ENCODE measurements around the gene GANAB.
"Not testable (repeated sequence)": the region's sequence is repeated elsewhere in the genome, so short reads cannot be mapped to it uniquely, and the experiment has no call there.

Gene GANAB

DNA sequence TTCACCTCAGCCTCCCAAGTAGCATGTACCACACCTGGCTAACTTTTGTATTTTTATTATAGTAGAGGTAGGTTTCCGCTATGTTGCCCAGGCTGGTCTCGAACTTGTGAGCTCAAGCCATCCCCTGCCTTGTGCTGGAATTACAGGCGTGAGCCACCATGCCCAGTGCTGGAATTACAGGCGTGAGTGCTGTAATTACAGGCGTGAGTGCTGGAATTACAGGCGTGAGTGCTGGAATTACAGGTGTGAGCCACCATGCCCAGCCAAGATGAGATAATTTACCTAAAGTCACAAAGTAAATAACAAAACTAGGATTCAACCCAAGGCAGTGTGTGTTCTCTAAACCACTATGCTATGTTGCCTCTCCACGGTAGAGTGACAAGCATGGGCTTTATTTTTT lies 36.1 kb upstream of the GANAB start:
- TF ChIP-seq, protein P1, sequence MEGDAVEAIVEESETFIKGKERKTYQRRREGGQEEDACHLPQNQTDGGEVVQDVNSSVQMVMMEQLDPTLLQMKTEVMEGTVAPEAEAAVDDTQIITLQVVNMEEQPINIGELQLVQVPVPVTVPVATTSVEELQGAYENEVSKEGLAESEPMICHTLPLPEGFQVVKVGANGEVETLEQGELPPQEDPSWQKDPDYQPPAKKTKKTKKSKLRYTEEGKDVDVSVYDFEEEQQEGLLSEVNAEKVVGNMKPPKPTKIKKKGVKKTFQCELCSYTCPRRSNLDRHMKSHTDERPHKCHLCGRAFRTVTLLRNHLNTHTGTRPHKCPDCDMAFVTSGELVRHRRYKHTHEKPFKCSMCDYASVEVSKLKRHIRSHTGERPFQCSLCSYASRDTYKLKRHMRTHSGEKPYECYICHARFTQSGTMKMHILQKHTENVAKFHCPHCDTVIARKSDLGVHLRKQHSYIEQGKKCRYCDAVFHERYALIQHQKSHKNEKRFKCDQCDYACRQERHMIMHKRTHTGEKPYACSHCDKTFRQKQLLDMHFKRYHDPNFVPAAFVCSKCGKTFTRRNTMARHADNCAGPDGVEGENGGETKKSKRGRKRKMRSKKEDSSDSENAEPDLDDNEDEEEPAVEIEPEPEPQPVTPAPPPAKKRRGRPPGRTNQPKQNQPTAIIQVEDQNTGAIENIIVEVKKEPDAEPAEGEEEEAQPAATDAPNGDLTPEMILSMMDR (conservative IDR thresholded peaks at IDR 0.05; ENCODE audit: low read depth, low read length), result no peak
- no peak for DNase-seq (ENCODE audit: low read depth)
- no peak overlapping the region for H3K4me3 ChIP-seq (ENCODE audit: low read depth, low read length)

DNA sequence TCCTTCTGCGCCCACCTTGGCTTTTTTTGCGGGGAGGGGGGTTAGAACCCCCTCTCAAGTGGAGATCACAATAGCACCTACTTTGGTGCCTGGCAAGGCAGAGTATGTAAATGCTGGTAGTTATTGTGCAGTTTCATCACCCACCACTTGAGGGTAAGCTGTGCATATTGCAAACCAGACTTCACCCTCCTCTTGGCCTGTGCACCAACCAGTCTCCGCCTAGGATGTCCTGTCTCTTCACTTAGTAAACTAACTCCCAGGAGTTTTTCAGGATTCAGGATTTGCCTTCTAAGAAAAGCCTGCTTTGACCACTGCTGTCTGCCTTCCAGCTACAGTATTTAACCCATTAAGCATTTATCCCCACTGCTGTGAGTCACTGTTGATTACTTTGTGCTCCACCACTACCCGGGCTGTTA lies 34.4 kb upstream of the GANAB start:
- DNase-seq (ENCODE audit: low read depth), result peak; percentile 90

DNA sequence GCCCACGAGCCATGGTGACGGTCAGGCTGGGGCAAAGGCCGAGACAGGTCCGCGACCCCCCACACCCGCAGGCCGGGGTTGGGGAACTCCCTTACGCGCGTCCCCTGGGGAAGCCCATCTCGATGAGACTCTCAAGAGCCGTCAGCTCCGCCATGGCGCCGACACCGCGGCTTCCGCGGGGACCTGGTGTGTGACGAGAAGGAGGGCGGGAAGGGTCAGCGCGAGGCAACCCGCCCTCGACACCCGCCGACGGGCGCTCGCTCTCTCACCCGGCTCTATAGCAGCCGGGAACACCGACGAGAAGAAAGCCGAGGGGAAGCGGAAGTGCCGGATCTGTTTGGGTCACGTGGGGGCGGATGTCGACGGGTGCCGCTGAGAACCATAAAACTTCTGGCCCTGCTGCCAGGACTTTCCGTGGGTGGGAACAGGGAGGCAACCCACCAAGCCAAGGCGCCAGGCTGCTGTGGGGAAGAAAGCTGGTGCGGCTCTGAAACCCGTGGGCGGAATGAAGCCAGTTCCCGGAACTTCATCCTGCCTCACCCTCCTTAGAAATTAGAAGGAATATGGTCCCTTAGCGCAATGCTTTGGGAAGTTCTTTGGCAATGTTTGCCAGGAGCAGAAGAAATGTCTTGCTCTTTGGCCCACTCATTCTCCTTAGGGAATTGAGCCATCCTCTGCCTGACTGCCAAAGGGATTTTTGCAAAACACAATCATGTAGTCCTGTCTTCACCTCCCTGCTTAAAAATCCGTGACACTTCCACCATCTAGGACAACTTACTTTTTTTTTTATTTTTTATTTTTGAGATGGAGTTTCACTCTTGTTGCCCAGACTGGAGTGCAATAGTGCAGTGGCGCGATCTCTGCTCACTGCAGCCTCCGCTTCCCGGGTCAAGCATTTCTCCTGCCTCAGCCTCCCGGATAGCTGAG lies 32.6 kb upstream of the GANAB start, which contains the start of gene UBXN1:
TSS of gene UBXN1 (minus strand) at position 304 of the 927 bp plus-strand sequence. CDS start at position 154, 150 bp downstream.
- H3K4me3 ChIP-seq (ENCODE audit: low read depth, low read length), result peak within 1 kb of the TSS; percentile 96
- TF ChIP-seq, protein P1 (conservative IDR thresholded peaks at IDR 0.05; ENCODE audit: low read depth, low read length), result no peak
- DNase-seq (ENCODE audit: low read depth), result peak; percentile 91

More for the DNA sequence above, 34.4 kb upstream of the GANAB start:
- TF ChIP-seq, protein P1 (conservative IDR thresholded peaks at IDR 0.05; ENCODE audit: low read depth, low read length), result peak; percentile 70
- no peak overlapping the region for H3K4me3 ChIP-seq (ENCODE audit: low read depth, low read length)

DNA sequence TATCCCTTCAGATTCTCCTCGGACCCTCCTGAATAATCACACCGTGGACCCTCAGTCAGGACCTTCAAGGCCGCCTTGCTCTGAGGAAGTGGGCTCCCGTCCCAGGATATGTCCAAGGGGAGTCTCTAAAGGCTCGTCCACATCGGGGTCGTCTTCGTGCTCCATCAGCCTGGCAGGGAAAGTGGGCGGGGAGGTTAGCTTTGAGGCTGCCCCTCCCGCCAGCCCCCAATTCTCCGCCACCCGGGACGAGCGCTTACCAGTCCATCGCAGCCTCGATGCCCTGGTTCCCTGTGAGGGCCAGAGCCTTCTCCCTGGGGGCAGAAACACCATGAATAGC lies 32.0 kb upstream of the GANAB start:
- TF ChIP-seq, protein P1 (conservative IDR thresholded peaks at IDR 0.05; ENCODE audit: low read depth, low read length), result no peak
- H3K4me3 ChIP-seq (ENCODE audit: low read depth, low read length), result peak overlapping the region; percentile 96
- no peak for DNase-seq (ENCODE audit: low read depth)

DNA sequence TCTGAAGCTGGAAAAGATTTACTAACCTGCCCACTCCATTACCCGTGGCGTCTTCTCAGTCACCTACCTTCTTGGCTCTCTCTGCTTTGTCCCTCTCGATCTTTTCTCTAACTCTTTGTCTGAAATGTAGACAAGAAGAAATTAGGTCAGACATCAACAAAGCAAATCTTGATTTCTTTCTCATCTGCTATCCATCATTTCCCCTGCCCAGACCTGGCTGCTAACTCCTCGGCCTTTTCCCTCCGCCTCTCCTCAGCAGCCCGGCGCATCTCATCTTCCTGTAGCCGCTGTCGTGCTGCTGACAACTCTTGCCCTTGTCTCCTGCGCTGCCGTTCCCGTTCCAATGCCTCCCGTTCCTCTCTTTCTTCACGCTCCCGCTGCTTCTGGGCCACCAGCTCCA lies 31.3 kb upstream of the GANAB start:
- peak overlapping the region; percentile 96 for H3K4me3 ChIP-seq (ENCODE audit: low read depth, low read length)
- no peak for DNase-seq (ENCODE audit: low read depth)
- TF ChIP-seq, protein P1 (conservative IDR thresholded peaks at IDR 0.05; ENCODE audit: low read depth, low read length), result no peak

DNA sequence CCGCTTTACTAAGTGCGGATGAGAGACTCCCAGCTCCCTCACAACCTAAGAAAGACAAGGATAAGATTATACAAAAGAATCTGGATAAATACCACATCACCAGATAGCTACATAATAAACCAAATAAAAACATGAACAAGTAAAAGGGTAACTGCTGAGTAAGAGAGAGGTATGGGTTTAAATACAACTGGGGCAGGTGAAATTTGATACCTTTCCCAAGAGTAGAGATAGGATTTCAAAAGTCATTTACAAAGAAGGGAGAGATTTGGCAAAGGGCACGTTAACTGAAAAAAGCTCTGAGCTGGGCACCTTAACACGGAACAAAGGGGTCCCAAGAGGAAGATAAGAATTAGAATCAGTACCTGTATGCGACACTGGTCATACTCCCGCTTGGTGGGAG lies 30.7 kb upstream of the GANAB start:
- peak overlapping the region; percentile 5 for H3K4me3 ChIP-seq (ENCODE audit: low read depth, low read length)
- DNase-seq (ENCODE audit: low read depth), result no peak
- TF ChIP-seq, protein P1 (conservative IDR thresholded peaks at IDR 0.05; ENCODE audit: low read depth, low read length), result no peak

DNA sequence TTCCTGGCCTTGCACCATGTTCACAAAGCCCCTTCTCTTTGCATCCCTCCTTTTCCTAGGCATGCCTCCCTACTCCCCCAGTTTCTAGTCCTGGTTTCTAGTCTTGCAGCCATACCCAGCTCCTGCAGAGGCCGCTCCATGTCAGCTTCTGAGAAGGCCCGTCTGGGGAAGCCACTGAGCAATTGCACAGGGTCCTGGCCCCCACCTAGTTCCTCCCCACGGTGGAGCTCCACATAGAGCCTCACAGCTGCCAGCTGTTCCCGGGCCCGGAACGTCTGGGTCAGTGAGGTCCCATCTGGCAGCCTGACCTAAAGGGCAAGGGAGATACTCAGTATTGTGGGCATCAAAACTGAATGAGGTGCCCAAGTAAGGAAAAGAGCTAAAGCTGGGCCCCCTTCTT lies 30.3 kb upstream of the GANAB start:
- no peak for DNase-seq (ENCODE audit: low read depth)
- no peak overlapping the region for H3K4me3 ChIP-seq (ENCODE audit: low read depth, low read length)
- TF ChIP-seq, protein P1 (conservative IDR thresholded peaks at IDR 0.05; ENCODE audit: low read depth, low read length), result peak; percentile 25

DNA sequence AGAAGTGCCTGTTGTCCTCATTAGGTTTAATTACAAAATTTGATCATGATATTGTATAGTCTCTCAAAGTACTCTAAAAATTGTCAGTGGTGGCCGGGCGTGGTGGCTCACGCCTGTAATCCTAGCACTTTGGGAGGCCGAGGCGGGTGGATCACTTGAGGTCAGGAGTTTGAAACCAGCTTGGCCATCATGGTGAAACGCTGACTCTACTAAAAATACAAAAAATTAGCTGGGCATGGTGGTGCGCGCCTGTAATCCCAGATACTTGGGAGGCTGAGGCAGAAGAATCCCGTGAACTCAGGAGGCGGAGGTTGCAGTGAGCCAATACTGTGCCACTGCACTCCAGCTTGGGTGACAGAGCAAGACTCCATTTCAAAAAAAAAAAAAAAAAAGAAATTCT lies 29.0 kb upstream of the GANAB start:
- not testable (repeated sequence) for H3K4me3 ChIP-seq (ENCODE audit: low read depth, low read length); DNase-seq (ENCODE audit: low read depth)
